Hematopoietic multipotent progenitor cell treated with erythropoietin and hydrocortisone succinate and interleukin-3 and kit ligand, for 15 days (in vitro differentiated cells): ENCODE data around the gene RALGPS1.

ENCODE experiments used
- DNase-seq: peaks from one replicate; pipeline ENCODE4 v3.0.0-alpha.2; 2015; ENCODE audit warnings: low spot score

Gene RALGPS1

GRCh38 chr9:126956917-126957686 lies 42.5 kb downstream of the RALGPS1 start:
- DNase-seq: no peak

- DNase-seq: no peak
Measured at GRCh38 chr9:126957687-126958053, 43.1 kb downstream of the RALGPS1 start.

GRCh38 chr9:126959336-126959735 lies 44.8 kb downstream of the RALGPS1 start:
- DNase-seq: no peak

- DNase-seq: no peak
Measured at GRCh38 chr9:126959917-126960316, 45.3 kb downstream of the RALGPS1 start.

GRCh38 chr9:126962336-126962735 lies 47.8 kb downstream of the RALGPS1 start:
- DNase-seq: no peak

- DNase-seq: no peak
Measured at GRCh38 chr9:126965077-126965476, 50.5 kb downstream of the RALGPS1 start.

- DNase-seq: no peak
Measured at GRCh38 chr9:126965541-126966428, 51.2 kb downstream of the RALGPS1 start.

GRCh38 chr9:126971261-126971660 lies 56.7 kb downstream of the RALGPS1 start:
- no peak for DNase-seq

- no peak for DNase-seq
Measured at GRCh38 chr9:126973651-126974529, 59.3 kb downstream of the RALGPS1 start.

GRCh38 chr9:126974594-126974993 lies 60.0 kb downstream of the RALGPS1 start:
- no peak for DNase-seq

- no peak for DNase-seq
Measured at GRCh38 chr9:126975327-126976220, 61.0 kb downstream of the RALGPS1 start.

GRCh38 chr9:126979461-126979860 lies 64.9 kb downstream of the RALGPS1 start:
- DNase-seq: no peak

- DNase-seq: no peak
Measured at GRCh38 chr9:126980231-126980630, 65.6 kb downstream of the RALGPS1 start.

GRCh38 chr9:126981218-126981617 lies 66.6 kb downstream of the RALGPS1 start:
- DNase-seq: no peak

GRCh38 chr9:126982215-126983002 lies 67.8 kb downstream of the RALGPS1 start:
- DNase-seq: no peak

GRCh38 chr9:126983767-126984166 lies 69.2 kb downstream of the RALGPS1 start:
- no peak for DNase-seq

GRCh38 chr9:126984969-126985368 lies 70.4 kb downstream of the RALGPS1 start:
- no peak for DNase-seq

- peak; percentile 43 for DNase-seq
Measured at GRCh38 chr9:126985870-126986498, 71.4 kb downstream of the RALGPS1 start.

- DNase-seq: no peak
Measured at GRCh38 chr9:126986506-126986951, 71.9 kb downstream of the RALGPS1 start.

- DNase-seq: no peak
Measured at GRCh38 chr9:126988857-126989256, 74.3 kb downstream of the RALGPS1 start.
